SU-DHL-6 (cell line): ENCODE measurements around the gene ABCC4.

ENCODE experiments used
- CTCF ChIP-seq: fragments of 200-600 bp; sonication (generic); IDR thresholded peaks from one replicate; pipeline ENCODE4 v1.5.1; 2017; ENCODE audit warnings: antibody characterized with exemption, mild to moderate bottlenecking, low read length, moderate library complexity; ENCODE audit not compliant: insufficient read depth, poor library complexity, severe bottlenecking
- EZH2phosphoT487 ChIP-seq: fragments of 200-600 bp; sonication (generic), shearing (Covaris generic); conservative IDR thresholded peaks from 2 replicates; pipeline ENCODE4 v1.6.1; 2018; ENCODE audit warnings: mild to moderate bottlenecking, antibody characterized with exemption, low read length, moderate library complexity, mixed read lengths

GRCh38 chr13:95193509-95194230, 107.6 kb downstream of the ABCC4 start:
- TF ChIP-seq CTCF (no peak), EZH2phosphoT487 (no peak)
